ENCODE measurements around the gene AHRR.

The AHRR gene

DNA sequence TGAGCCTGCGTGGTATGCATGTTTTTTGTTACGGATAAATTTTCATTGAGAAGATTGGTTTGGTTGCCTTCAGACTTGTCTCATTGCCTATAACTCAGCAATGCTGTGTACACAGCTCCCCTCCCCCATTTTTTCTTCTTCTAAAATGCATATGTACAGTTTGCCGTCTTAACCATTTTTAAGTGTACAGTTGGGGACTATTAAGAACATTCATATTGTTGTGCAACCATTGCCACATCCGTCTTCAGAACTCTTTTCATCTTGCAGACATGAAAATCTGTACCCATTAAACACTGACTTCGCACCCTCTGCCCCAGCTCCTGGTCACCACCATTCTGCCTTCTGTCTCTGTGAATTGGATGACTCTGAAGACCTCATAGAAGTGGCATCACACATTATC, 127.6 kb downstream of the AHRR start:
- DNase-seq (ENCODE audit: low spot score) (no peak), ATAC-seq (ENCODE audit: low read depth) (no peak)
- Histone ChIP-seq H3K4me3 (ENCODE audit: severe bottlenecking) (no peak overlapping the region), H3K36me3 (ENCODE audit: low read depth) (peaks cover 80% of the 10 kb centered on the region), H3K4me1 (ENCODE audit: insufficient read depth, poor library complexity, severe bottlenecking) (peaks cover 2% of the 10 kb centered on the region), H3K27me3 (ENCODE audit: insufficient read depth, poor library complexity, severe bottlenecking) (no peaks in the 10 kb centered on the region), H3K27ac (ENCODE audit: poor library complexity, severe bottlenecking) (no peak overlapping the region), H3K9me3 (ENCODE audit: severe bottlenecking) (peaks cover 6% of the 10 kb centered on the region)
- TF ChIP-seq, protein P1, sequence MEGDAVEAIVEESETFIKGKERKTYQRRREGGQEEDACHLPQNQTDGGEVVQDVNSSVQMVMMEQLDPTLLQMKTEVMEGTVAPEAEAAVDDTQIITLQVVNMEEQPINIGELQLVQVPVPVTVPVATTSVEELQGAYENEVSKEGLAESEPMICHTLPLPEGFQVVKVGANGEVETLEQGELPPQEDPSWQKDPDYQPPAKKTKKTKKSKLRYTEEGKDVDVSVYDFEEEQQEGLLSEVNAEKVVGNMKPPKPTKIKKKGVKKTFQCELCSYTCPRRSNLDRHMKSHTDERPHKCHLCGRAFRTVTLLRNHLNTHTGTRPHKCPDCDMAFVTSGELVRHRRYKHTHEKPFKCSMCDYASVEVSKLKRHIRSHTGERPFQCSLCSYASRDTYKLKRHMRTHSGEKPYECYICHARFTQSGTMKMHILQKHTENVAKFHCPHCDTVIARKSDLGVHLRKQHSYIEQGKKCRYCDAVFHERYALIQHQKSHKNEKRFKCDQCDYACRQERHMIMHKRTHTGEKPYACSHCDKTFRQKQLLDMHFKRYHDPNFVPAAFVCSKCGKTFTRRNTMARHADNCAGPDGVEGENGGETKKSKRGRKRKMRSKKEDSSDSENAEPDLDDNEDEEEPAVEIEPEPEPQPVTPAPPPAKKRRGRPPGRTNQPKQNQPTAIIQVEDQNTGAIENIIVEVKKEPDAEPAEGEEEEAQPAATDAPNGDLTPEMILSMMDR (IDR thresholded peaks at IDR 0.05; ENCODE audit: poor library complexity, severe bottlenecking) = no peak

DNA sequence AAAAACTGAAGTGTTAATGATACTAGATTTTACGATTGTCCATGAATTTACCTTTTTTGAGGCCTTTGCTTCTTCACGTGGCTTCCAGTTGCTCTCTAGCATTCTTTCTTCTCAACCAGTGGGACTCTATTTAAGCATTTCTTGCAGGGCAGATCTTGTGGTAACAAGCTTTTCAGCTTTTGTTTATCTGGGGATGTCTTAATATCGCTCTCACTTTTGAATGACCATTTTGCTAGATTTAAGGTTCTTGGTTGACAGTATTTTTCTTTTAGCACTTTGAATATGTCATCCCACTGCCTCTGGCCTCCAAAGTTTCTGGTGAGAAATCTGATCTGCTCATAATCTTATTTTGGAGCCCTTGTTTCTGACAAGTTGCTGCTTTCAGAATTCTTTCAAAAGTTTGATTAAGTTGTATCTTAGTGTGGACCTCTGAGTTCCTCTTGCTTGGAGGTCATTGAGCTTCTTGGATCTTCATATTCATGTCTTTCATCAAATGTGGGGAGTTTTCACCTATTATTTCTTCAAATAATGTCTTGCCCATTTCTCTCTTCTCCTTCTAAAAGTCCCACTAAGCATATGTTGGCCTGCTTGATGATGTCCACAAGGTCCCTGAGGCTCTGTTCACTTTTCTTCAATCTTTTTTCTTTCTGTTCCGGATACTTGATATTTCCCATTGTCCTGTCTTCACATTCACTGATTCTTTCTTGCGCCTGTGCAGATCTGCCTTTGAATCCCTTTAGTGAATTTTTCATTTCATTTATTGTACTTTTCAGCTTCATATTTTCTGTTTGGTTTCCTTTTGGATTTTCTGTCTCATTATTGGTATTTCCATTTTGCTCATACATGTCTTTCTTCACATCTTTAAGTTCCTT, 130.3 kb downstream of the AHRR start:
- H3K9me3 ChIP-seq (ENCODE audit: severe bottlenecking) = peaks cover 6% of the 10 kb centered on the region
- ATAC-seq (ENCODE audit: low read depth) (no peak), DNase-seq (ENCODE audit: low spot score) (no peak)
- H3K36me3 ChIP-seq (ENCODE audit: low read depth) = peaks cover 92% of the 10 kb centered on the region
- H3K4me1 ChIP-seq (ENCODE audit: insufficient read depth, poor library complexity, severe bottlenecking) = no peaks in the 10 kb centered on the region
- no peak overlapping the region for H3K4me3 ChIP-seq (ENCODE audit: severe bottlenecking)
- no peaks in the 10 kb centered on the region for H3K27me3 ChIP-seq (ENCODE audit: insufficient read depth, poor library complexity, severe bottlenecking)
- H3K27ac ChIP-seq (ENCODE audit: poor library complexity, severe bottlenecking) = no peak overlapping the region
- TF ChIP-seq, protein P1 (IDR thresholded peaks at IDR 0.05; ENCODE audit: poor library complexity, severe bottlenecking) = no peak

DNA sequence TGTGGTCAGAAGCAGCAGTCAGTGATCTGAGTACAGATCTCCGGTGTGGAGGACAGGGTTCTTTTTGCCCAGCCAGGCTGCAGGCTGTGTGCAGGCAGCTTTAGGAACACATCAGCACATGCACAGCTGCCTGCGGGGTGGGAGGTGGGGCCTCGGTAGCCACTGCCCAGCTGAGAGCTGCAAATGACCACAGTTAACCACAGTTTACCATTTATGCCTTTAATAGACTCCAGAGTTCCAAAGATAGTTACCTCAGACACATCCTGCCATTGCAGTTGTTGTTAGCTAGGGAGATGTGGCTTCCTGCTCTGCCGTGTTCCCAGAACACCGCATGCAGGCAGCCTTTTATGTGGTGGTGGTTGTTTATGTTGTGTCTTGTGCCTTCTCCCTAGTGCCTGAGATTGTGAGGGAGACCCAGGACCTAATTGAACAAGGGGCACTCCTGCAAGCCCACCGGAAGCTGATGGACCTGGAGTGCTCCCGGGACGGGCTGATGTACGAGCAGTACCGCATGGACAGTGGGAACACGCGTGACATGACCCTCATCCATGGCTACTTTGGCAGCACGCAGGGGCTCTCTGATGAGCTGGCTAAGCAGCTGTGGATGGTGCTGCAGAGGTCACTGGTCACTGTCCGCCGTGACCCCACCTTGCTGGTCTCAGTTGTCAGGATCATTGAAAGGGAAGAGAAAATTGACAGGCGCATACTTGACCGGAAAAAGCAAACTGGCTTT, 131.6 kb downstream of the AHRR start:
- H3K9me3 ChIP-seq (ENCODE audit: severe bottlenecking) = peaks cover 6% of the 10 kb centered on the region
- DNase-seq (ENCODE audit: low spot score) (peak; percentile 52), ATAC-seq (ENCODE audit: low read depth) (no peak)
- H3K36me3 ChIP-seq (ENCODE audit: low read depth) = peaks cover 92% of the 10 kb centered on the region
- TF ChIP-seq, protein P1 (IDR thresholded peaks at IDR 0.05; ENCODE audit: poor library complexity, severe bottlenecking) = no peak
- peaks cover 2% of the 10 kb centered on the region for H3K4me1 ChIP-seq (ENCODE audit: insufficient read depth, poor library complexity, severe bottlenecking)
- H3K27ac ChIP-seq (ENCODE audit: poor library complexity, severe bottlenecking) = no peak overlapping the region
- no peaks in the 10 kb centered on the region for H3K27me3 ChIP-seq (ENCODE audit: insufficient read depth, poor library complexity, severe bottlenecking)
- H3K4me3 ChIP-seq (ENCODE audit: severe bottlenecking) = no peak overlapping the region

DNA sequence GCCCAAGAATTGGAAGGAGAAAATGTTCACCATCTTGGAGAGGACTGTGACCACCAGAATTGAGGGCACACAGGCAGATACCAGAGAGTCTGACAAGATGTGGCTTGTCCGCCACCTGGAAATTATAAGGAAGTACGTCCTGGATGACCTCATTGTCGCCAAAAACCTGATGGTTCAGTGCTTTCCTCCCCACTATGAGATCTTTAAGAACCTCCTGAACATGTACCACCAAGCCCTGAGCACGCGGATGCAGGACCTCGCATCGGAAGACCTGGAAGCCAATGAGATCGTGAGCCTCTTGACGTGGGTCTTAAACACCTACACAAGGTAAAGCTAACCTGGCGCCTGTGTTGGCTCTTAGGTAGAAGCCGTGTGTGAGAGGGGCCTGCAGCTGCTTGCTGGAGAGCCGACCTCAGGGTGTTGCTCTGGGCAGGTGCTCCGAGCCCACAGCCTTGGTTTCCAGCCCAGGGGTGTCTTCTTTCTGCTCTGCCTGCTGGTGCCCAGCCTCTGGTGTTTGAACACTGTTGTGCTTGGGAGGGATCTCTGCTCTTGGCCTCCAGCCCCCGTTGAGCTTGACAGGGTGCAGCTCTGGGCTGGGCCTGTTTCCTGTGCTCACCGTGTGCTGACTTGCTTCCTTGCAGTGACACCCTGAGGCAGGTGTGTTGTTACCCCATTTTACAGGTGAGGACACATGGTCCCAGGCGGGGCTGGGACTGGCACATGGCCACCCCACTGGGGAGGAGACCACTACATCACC, 132.4 kb downstream of the AHRR start:
- ATAC-seq (ENCODE audit: low read depth) (no peak), DNase-seq (ENCODE audit: low spot score) (peak; percentile 41)
- no peak overlapping the region for H3K27ac ChIP-seq (ENCODE audit: poor library complexity, severe bottlenecking)
- peaks cover 89% of the 10 kb centered on the region for H3K36me3 ChIP-seq (ENCODE audit: low read depth)
- H3K4me3 ChIP-seq (ENCODE audit: severe bottlenecking) = no peak overlapping the region
- TF ChIP-seq, protein P1 (IDR thresholded peaks at IDR 0.05; ENCODE audit: poor library complexity, severe bottlenecking) = no peak
- peaks cover 9% of the 10 kb centered on the region for H3K4me1 ChIP-seq (ENCODE audit: insufficient read depth, poor library complexity, severe bottlenecking)
- no peaks in the 10 kb centered on the region for H3K27me3 ChIP-seq (ENCODE audit: insufficient read depth, poor library complexity, severe bottlenecking)
- peaks cover 6% of the 10 kb centered on the region for H3K9me3 ChIP-seq (ENCODE audit: severe bottlenecking)

Measured in RWPE2 (cell line).